A673 (cell line): ENCODE measurements around the gene MYH4. TPM values are rescaled to one million over a fixed set of nuclear protein-coding genes. Genes with fewer than 3 reads are reported as not detected.
A peak's percentile ranks its signal among the peaks of the same experiment; 100 is the strongest.

Experiments used
- BruUV-seq: library from RNA; stranded (reverse); fragments of 400-500 nt; replicated peaks from 2 replicates; lab custom pipeline; 2021; lab: Mats Ljungman, UMichigan
- CTCF ChIA-PET: fragments of 300-600 bp; sonication (Branson Sonifier 250); formaldehyde crosslinking; loops from one replicate; lab custom pipeline; 2022; ENCODE audit warnings: antibody characterized with exemption; lab: Charles Lee
- POLR2A ChIA-PET: fragments of 300-600 bp; sonication (Branson Sonifier 250); formaldehyde crosslinking; loops from one replicate; lab custom pipeline; 2022; ENCODE audit warnings: antibody characterized with exemption; ENCODE audit not compliant: low non-redundant PET; lab: Charles Lee
- DNase-seq: peaks from one replicate; pipeline ENCODE4 v3.0.0-alpha.2; 2015; ENCODE audit warnings: low spot score
- H3K27ac ChIP-seq: fragments of 200-600 bp; sonication (generic); 2 replicates; pipeline ENCODE4 v1.5.1; 2016; ENCODE audit warnings: mixed run types, low read depth, mild to moderate bottlenecking, mixed read lengths, antibody characterized with exemption, low read length; ENCODE audit not compliant: poor library complexity, severe bottlenecking
- H3K27me3 ChIP-seq: fragments of 200-600 bp; sonication (generic); replicated peaks from 2 replicates; pipeline ENCODE4 v1.6.1; 2017; ENCODE audit warnings: mixed run types, low read depth, mild to moderate bottlenecking, mixed read lengths, antibody characterized with exemption, low read length; ENCODE audit not compliant: insufficient read depth, poor library complexity
- H3K36me3 ChIP-seq: fragments of 200-600 bp; sonication (generic); 2 replicates; pipeline ENCODE4 v1.6.1; 2016; ENCODE audit warnings: mixed run types, mild to moderate bottlenecking, mixed read lengths, antibody characterized with exemption, low read length; ENCODE audit not compliant: insufficient read depth, poor library complexity, severe bottlenecking
- H3K4me1 ChIP-seq: fragments of 200-600 bp; sonication (generic); 2 replicates; pipeline ENCODE4 v1.6.1; 2017; ENCODE audit warnings: mixed run types, mild to moderate bottlenecking, mixed read lengths, antibody characterized with exemption, low read length; ENCODE audit not compliant: insufficient read depth, poor library complexity, severe bottlenecking
- H3K4me3 ChIP-seq: fragments of 200-600 bp; sonication (generic); 2 replicates; pipeline ENCODE4 v1.5.1; 2016; ENCODE audit warnings: low read depth, mixed run types, mild to moderate bottlenecking, mixed read lengths, low read length; ENCODE audit not compliant: poor library complexity, severe bottlenecking
- H3K9me3 ChIP-seq: fragments of 200-600 bp; sonication (generic); 2 replicates; pipeline ENCODE4 v1.6.1; 2016; ENCODE audit warnings: mixed run types, low read depth, mild to moderate bottlenecking, mixed read lengths, antibody characterized with exemption, low read length; ENCODE audit not compliant: poor library complexity, severe bottlenecking
- CTCF ChIP-seq: fragments of 300-800, 200-600 bp; sonication (generic); conservative IDR thresholded peaks from 2 replicates; pipeline ENCODE4 v1.5.1; 2017; ENCODE audit warnings: low read depth, mild to moderate bottlenecking, antibody characterized with exemption, low read length, moderate library complexity, mixed read lengths
- EZH2 ChIP-seq: fragments of 200-600 bp; sonication (generic); IDR thresholded peaks from 2 replicates; pipeline ENCODE4 v1.6.1; 2017; ENCODE audit warnings: borderline replicate concordance, low read depth, mild to moderate bottlenecking, mixed read lengths, antibody characterized with exemption, low read length; ENCODE audit not compliant: poor library complexity, severe bottlenecking
- intact Hi-C: fragments of 100-400 bp; cut with micrococcal nuclease; formaldehyde crosslinking; loops from one replicate; pipeline ENCODE4 v1.10.0; 2022; ENCODE audit not compliant: unreplicated experiment
- total RNA-seq: library from RNA; stranded (reverse); gene quantifications from 2 replicates; pipeline ENCODE4 v1.2.3, GENCODE V29; 2021

The MYH4 gene
- total RNA-seq, 1 experiment from 2014 or later: 0.15 TPM

- ChIA-PET CTCF (no interaction called here), POLR2A (no interaction called here)
- Histone ChIP-seq H3K9me3 (no peaks in the 10 kb centered on the region), H3K4me3 (no peak overlapping the region), H3K27me3 (peaks cover 17% of the 10 kb centered on the region), H3K27ac (no peak overlapping the region), H3K4me1 (no peaks in the 10 kb centered on the region), H3K36me3 (no peaks in the 10 kb centered on the region)
- intact Hi-C loops: no loop called here
- peak; percentile 5 for DNase-seq
- no TSS peak for BruUV-seq
- TF ChIP-seq EZH2 (no peak), CTCF (0 out of 2 replicates have a peak, but pooled peaks have one; percentile 21)
Observed at GRCh38 chr17:10463402-10463801, 6.0 kb downstream of the MYH4 start.

DNA sequence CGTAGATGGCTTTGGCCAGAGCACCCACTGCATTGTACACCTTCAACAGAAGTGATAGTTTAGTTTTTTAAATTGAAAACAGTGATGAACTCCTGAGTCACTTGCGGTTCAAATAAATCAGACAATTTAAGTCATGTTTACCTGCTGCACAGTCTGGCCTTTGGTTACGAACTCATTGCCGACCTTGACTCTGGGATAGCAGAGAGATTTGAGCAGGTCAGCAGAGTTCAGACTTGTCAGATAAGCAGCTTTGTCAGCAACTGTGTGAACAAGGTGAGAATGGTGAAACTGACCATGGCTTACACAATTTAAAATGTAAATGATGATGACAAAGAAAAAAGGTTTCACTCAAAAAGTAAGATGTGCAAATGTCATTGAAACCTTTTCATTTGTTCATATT lies 9.3 kb downstream of the MYH4 start:
- BruUV-seq: no TSS peak
- Histone ChIP-seq H3K36me3 (no peaks in the 10 kb centered on the region), H3K27me3 (peaks cover 6% of the 10 kb centered on the region), H3K9me3 (no peaks in the 10 kb centered on the region), H3K4me3 (no peak overlapping the region), H3K27ac (no peak overlapping the region), H3K4me1 (no peaks in the 10 kb centered on the region)
- ChIA-PET CTCF (no interaction called here), POLR2A (no interaction called here)
- DNase-seq: no peak
- no peak for TF ChIP-seq CTCF
- no peak for TF ChIP-seq EZH2
- intact Hi-C loops: no loop called here

- no peak overlapping the region for H3K4me3 ChIP-seq
- ChIA-PET POLR2A (no interaction called here), CTCF (no interaction called here)
- no peak overlapping the region for H3K27ac ChIP-seq
- BruUV-seq: no TSS peak
- no peaks in the 10 kb centered on the region for H3K9me3 ChIP-seq
- DNase-seq: no peak
- no peaks in the 10 kb centered on the region for H3K36me3 ChIP-seq
- no peaks in the 10 kb centered on the region for H3K4me1 ChIP-seq
- peaks cover 6% of the 10 kb centered on the region for H3K27me3 ChIP-seq
- intact Hi-C loops: no loop called here
- TF ChIP-seq CTCF (no peak), EZH2 (no peak)
Observed at GRCh38 chr17:10458701-10459100, 10.7 kb downstream of the MYH4 start.
